Endothelial cell of umbilical vein (primary cell): ENCODE measurements around the gene NKX1-1. TPM values are rescaled to one million over a fixed set of nuclear protein-coding genes. Genes with fewer than 3 reads are reported as not detected.
A peak's percentile ranks its signal among the peaks of the same experiment; 100 is the strongest.

ENCODE experiments used
- BruUV-seq: library from RNA; stranded (reverse); fragments of 400-500 nt; replicated peaks from 2 replicates; lab custom pipeline; 2021; lab: Mats Ljungman, UMichigan
- CTCF ChIA-PET: fragments of 300-600, 350-600 bp; sonication (Branson Sonifier 250); formaldehyde crosslinking; loops from one replicate; lab custom pipeline; 2021; ENCODE audit warnings: antibody characterized with exemption, inconsistent platforms; lab: Charles Lee
- POLR2A ChIA-PET: fragments of 300-600, 350-600 bp; sonication (Branson Sonifier 250); formaldehyde crosslinking; loops from one replicate; lab custom pipeline; 2021; ENCODE audit warnings: antibody characterized with exemption, inconsistent platforms; lab: Charles Lee
- DNase-seq: peaks from one replicate; pipeline ENCODE4 v3.0.0-alpha.2; 2011; ENCODE audit warnings: low read depth, low spot score
- FAIRE-seq: peaks from 2 replicates; lab custom pipeline; 2011; peaks lifted over from hg19 to GRCh38; lab: Jason Lieb, UNC
- H2AFZ ChIP-seq: 2 replicates; pipeline ENCODE4 v1.6.0; 2012; ENCODE audit warnings: low read depth, low read length, control low read depth, inconsistent platforms
- H3K27ac ChIP-seq: 2 replicates; pipeline ENCODE4 v1.5.1; 2011; ENCODE audit warnings: low read depth, mild to moderate bottlenecking, control low read depth, low read length, moderate library complexity; ENCODE audit not compliant: insufficient read depth
- H3K27me3 ChIP-seq, 2 experiments: 2 replicates each; pipeline versions ENCODE4 v1.6.0 to v1.6.1; 2011; ENCODE audit warnings: low read length in 2 of 2, mixed read lengths in 1 of 2; ENCODE audit not compliant: control insufficient read depth in 2 of 2, insufficient read depth in 2 of 2
- H3K36me3 ChIP-seq, 2 experiments: 2 replicates in 1 of 2; 3 replicates in 1 of 2; pipeline ENCODE4 v1.5.1; 2011; ENCODE audit warnings: low read length in 2 of 2, mild to moderate bottlenecking in 1 of 2, moderate library complexity in 1 of 2; ENCODE audit not compliant: control insufficient read depth in 2 of 2, insufficient read depth in 2 of 2; ENCODE audit errors: extremely low read depth in 1 of 2
- H3K4me1 ChIP-seq: 3 replicates; pipeline ENCODE4 v1.5.1; 2011; ENCODE audit warnings: mild to moderate bottlenecking, low read length; ENCODE audit not compliant: control insufficient read depth, insufficient read depth; ENCODE audit errors: extremely low read depth
- H3K4me2 ChIP-seq: 2 replicates; pipeline ENCODE4 v1.6.1; 2011; ENCODE audit warnings: low read length, control low read depth, mixed read lengths; ENCODE audit not compliant: insufficient read depth
- H3K4me3 ChIP-seq, 3 experiments: fragments of 200-600 bp in 1 of 3; sonication (generic), shearing (Covaris generic) in 1 of 3; replicated peaks in 1 of 3; 2 replicates each; pipeline ENCODE4 v1.5.1; 2011 to 2016; ENCODE audit warnings: control low read depth in 3 of 3, low read length in 3 of 3, mild to moderate bottlenecking in 2 of 3, inconsistent platforms in 1 of 3, low read depth in 1 of 3, moderate library complexity in 1 of 3; ENCODE audit not compliant: insufficient read depth in 1 of 3
- H3K79me2 ChIP-seq: 2 replicates; pipeline ENCODE4 v1.6.0; 2012; ENCODE audit warnings: low read length, inconsistent platforms; ENCODE audit not compliant: control insufficient read depth, insufficient read depth
- H3K9ac ChIP-seq: replicated peaks from 2 replicates; pipeline ENCODE3; 2011; ENCODE audit warnings: low read length, control low read depth; ENCODE audit not compliant: insufficient read depth; ENCODE audit errors: extremely low read depth
- H3K9me1 ChIP-seq: replicated peaks from 3 replicates; pipeline ENCODE4 v1.6.0; 2011; ENCODE audit warnings: mild to moderate bottlenecking, low read length; ENCODE audit not compliant: control insufficient read depth, insufficient read depth; ENCODE audit errors: extremely low read depth
- H3K9me3 ChIP-seq: replicated peaks from 2 replicates; pipeline ENCODE4 v1.5.1; 2012; ENCODE audit warnings: low read length, inconsistent platforms; ENCODE audit not compliant: control insufficient read depth, insufficient read depth
- H4K20me1 ChIP-seq: replicated peaks from 2 replicates; pipeline ENCODE3; 2011; ENCODE audit warnings: mild to moderate bottlenecking, low read length; ENCODE audit not compliant: control insufficient read depth, insufficient read depth; ENCODE audit errors: extremely low read depth
- CTCF ChIP-seq, 2 donors: IDR thresholded peaks; 1 replicate in 1 of 2; 2 replicates in 1 of 2; pipeline ENCODE4 v1.5.1; 2011; ENCODE audit warnings: low read length in 2 of 2, mild to moderate bottlenecking in 2 of 2, moderate library complexity in 2 of 2, control low read depth in 1 of 2, inconsistent platforms in 1 of 2, low read depth in 1 of 2; ENCODE audit not compliant: insufficient read depth in 1 of 2; ENCODE audit errors: extremely low read depth in 1 of 2
- MAX ChIP-seq: IDR thresholded peaks from 2 replicates; pipeline ENCODE4 v1.6.1; 2011; ENCODE audit not compliant: insufficient read depth, insufficient read length
- POLR2AphosphoS5 ChIP-seq: IDR thresholded peaks from 2 replicates; pipeline ENCODE4 v1.6.1; 2012; ENCODE audit warnings: low read depth, mild to moderate bottlenecking, control low read depth, low read length, moderate library complexity; ENCODE audit not compliant: insufficient read depth
- dilution Hi-C: fragments of 300-500 bp; cut with MboI; formaldehyde crosslinking; loops from one replicate; pipeline ENCODE4 v1.15.0; 2019; ENCODE audit warnings: low sequenced_read_pairs; ENCODE audit not compliant: extremely low pct_ligation_motif_present
- intact Hi-C: fragments of 100-400 bp; cut with micrococcal nuclease; formaldehyde crosslinking; loops from one replicate; pipeline ENCODE4 v1.10.0; 2022
- polyA plus RNA-seq, 4 experiments: library from polyadenylated mRNA; depleted of rRNA in 3 of 4; stranded (reverse) in 3 of 4; unstranded in 1 of 4; fragments of >200 nt; gene quantifications; 2 replicates each; pipeline versions ENCODE4 v1.2.1 to v1.2.3, GENCODE V29; 2011 to 2012; ENCODE audit warnings: missing spikeins in 1 of 4
- total RNA-seq: library from RNA; stranded (reverse); gene quantifications from 2 replicates; pipeline ENCODE4 v1.2.3, GENCODE V29; 2021

Gene NKX1-1
- total and polyA plus RNA-seq, 2 donors (not counting 3 experiments of a cell fraction or from before 2014, with no cell fraction given), result not detected

DNA sequence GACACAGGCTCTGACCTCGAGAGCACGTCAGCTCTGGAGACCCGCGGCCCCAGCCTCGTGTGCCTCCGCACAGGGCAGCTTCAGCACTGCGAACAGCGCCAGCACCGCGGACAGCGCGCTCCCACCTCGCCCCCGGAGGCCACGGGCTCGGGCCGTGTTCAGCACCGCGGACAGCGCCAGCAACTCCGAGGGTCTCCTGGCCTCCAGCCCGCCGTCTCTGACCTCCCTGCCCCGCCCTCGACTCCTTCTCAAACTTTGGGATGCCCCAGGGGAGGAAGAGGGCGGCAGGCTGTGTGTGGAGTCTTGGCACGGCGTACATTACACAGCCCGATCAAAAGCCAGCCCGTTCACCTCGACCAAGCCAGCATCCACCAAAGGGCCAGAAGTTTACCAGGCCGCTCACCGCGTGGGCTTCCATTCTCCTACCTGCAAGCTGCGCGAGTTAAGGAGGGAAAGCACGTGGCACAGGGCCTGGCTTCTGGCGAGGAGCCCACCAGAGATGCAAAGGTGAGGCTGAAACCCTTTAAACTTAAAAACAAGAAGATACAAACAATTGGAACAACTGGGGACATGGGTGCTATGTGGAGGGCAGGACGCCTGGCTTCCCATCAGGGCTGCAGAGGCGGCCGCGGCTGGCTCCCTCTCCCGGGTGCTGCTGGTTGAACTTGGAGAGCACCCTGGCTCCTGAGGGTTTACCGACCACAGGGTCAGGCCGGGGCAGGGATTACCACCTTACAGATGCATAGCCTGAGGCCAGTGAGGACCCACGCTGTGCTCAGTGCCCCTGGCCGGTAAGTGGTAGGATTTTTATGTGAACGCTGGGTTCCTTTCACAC lies 4.5 kb upstream of the NKX1-1 start:
- Histone ChIP-seq H4K20me1 (no peaks in the 10 kb centered on the region), H3K4me3 (no peak overlapping the region), H3K36me3 (no peaks in the 10 kb centered on the region), H3K27ac (no peak overlapping the region), H3K4me2 (no peak overlapping the region), H3K9me3 (no peaks in the 10 kb centered on the region), H3K9me1 (no peaks in the 10 kb centered on the region), H3K27me3 (peaks cover 24 to 41% of the 10 kb centered on the region in 2 experiments), H3K9ac (no peak overlapping the region), H3K4me1 (no peaks in the 10 kb centered on the region), H3K79me2 (no peaks in the 10 kb centered on the region), H2AFZ (no peak overlapping the region)
- peak; percentile 33 for DNase-seq
- intact Hi-C loops, result no loop called here
- no TSS peak for BruUV-seq
- ChIA-PET CTCF (no interaction called here), POLR2A (interaction anchor here (0.6 kb wide), 1 partner anchor 9 kb away, joined by 5 read pairs; no protein-coding TSS in a partner anchor)
- peak; percentile 52 for TF ChIP-seq MAX
- no peak for TF ChIP-seq CTCF (IDR thresholded peaks at IDR 0.05; ENCODE audit: extremely low read depth in 1 of 2, insufficient read depth in 1 of 2, low read depth in 1 of 2, low read length in 2 of 2)
- TF ChIP-seq POLR2AphosphoS5, result peak; percentile 55
- dilution Hi-C loops, result no loop called here
- FAIRE-seq, result no peak
